ENCODE measurements around the gene PAPPA2.
"Not testable (repeated sequence)": the region's sequence is repeated elsewhere in the genome, so short reads cannot be mapped to it uniquely, and the experiment has no call there.

- not testable (repeated sequence) for TF ChIP-seq CTCF, POLR2A (IDR thresholded peaks at IDR 0.05)
Measured at GRCh38 chr1:176451741-176452140, 11.2 kb upstream of the PAPPA2 start.
